HG03432 (cell line): ENCODE results near the gene OSBPL9.
"Not testable (repeated sequence)": the region's sequence is repeated elsewhere in the genome, so short reads cannot be mapped to it uniquely, and the experiment has no call there.

Experiments used
- ATAC-seq: cut with Tn5 transposase; IDR thresholded peaks from one replicate; pipeline ENCODE4 v1.9.1; 2021; ENCODE audit warnings: mild to moderate bottlenecking, moderate library complexity; ENCODE audit not compliant: unreplicated experiment

Gene OSBPL9

DNA sequence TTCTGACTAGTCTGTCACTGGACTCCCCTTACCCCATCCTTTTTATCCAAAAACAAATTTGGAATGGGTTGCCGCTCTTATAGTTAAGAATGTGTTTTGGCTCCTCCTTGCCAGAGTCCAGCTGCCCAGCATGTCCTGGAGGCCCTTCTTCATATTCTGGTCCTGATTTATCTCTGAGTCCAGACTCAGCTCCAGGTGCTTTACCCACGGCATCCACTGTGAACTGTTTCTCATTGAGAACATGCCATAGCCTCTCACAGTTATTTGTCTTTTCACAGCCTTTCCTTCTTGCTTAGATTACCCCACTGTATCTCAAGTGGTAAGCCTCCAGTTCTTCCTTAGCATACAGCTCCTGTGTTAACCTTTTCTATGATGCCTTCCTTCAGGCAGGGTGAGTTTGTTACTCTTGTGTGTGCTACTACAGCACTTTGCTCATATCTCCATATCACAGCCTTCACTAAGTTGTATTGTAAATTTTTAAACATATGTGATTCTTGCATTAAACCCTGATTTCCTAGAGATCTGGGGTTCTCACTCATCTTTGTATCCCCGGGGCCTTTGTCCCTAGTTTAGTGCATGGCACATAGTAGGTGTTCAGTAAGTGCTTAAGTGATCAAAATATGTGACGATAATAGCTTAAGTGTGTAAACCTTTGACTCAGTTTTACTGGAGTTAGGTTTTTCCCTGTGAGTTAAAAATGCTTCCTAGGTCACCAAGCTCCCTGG lies 116.0 kb downstream of the OSBPL9 start:
- ATAC-seq = no peak

GRCh38 chr1:51733426-51733774 lies 116.5 kb downstream of the OSBPL9 start:
- ATAC-seq = not testable (repeated sequence)

DNA sequence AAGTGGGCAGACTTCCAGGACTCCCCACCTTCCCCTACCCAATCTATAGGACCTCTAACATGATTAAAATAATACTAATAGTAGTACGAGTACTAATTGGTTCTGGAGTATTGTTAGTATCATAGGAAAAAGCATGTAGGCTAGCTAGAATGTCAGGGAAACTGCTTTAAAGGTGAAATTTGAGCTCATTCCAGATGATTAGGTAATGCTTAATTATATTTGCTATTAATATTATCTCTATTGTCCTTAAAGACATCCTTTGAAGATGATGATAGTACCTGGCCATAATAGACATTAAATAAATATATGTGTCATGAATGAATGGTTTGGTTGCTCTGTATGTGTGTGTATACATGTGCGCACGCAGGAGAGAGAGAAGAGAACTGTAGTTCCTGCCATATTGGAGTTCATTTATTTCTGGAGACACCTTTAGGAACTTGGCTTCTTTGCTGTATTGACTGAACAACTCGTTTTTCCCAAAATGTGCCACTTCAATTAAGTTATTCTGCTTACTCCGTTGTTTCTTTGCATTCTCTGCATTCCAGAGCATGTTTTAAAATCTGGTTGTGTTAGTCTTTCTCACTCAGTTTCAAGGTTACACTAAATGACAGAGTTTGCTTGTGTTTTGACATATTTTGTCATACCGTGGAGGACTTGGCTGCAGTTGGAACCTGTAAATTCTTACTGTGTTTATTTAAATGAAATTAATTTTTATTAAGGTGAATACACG lies 117.1 kb downstream of the OSBPL9 start:
- ATAC-seq = no peak

- ATAC-seq = no peak
Measured at GRCh38 chr1:51734896-51735745, 118.2 kb downstream of the OSBPL9 start.

DNA sequence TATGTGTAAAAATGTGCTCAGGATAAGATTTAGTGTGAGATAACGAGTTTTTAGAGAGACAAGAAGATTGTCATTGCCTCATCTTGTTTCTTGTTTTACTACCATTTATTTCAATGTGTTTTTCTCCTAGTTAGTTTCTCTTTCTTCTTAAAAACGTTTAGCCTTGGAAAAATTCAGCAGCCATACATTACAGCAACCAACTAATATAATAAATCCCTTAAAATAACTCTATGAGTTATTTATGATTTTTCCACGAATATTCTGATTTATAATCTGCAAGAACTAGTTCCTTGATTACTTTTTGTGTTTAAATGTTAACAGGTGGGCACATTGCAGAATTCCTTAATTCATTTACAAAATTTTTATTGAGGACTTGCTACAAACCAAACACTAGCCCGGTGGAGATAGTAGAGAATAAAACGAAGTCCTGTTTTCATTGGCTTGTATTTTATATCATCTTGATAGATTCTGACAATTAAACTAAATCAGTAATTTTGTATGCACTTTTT lies 118.9 kb downstream of the OSBPL9 start:
- ATAC-seq = no peak

GRCh38 chr1:51736702-51737101 lies 119.8 kb downstream of the OSBPL9 start:
- ATAC-seq = no peak

DNA sequence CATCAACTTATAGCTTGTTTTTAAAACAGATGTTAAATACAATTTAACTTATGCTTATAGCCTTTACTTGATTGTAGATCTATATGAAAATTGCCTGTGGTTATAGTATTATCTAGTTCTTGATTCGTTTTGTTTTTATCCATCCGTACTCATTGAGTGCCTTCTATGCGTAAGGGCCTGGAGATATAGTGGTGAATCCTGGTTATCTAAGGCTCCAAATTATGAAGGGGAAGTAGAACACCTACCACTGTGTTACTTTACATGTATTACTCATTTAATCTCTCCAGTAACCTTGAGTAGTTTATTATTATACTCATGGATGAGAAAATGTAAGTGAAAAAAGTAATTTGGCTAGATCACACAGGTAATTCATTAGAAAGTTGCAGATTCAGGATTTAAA lies 121.8 kb downstream of the OSBPL9 start:
- ATAC-seq = no peak

DNA sequence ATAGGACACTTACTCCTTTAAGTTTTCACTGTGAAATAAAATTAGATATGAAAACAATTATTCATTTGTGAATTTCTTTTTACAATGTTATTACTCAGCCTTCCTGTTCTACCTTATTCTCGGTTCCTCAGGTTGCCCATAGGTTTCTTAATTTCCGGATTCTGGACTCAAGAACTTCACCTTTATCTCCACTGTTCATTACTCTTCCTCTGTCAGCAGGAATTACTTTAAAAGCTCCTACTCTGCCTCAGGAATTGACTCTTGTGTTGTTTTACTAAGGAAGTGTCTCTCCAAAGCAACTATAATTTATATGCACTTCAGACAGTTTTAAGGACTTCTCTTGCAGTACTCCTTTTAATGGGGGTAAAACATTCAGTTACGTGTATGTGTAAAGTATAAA lies 123.8 kb downstream of the OSBPL9 start:
- ATAC-seq = no peak

DNA sequence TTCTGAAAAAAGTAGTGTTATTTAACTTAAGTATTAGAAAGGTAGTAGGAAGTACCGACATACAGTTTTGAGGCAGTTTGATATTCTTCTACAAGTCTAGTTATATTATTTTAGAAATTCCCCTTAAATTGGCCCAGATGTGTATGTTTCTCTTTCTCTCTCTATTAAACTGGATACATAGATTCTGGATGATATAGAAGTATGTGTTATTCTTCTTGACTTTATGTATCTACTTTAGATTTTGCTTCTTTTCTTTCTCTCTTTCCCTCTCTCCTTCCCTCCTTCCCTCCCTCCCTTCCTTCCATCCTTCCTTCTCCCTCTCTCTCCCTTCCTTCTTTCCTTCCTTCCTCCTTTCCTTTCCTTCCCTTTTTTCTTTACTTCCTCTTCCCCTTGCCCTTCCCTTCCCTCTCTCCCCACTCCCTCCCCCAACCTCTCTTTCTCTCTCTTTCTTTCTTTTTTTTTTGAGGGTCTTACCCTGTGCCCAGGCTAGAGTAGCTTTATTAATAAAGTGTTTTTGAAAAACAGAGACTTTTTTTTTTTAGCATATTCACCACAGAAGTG lies 124.3 kb downstream of the OSBPL9 start:
- no peak for ATAC-seq

DNA sequence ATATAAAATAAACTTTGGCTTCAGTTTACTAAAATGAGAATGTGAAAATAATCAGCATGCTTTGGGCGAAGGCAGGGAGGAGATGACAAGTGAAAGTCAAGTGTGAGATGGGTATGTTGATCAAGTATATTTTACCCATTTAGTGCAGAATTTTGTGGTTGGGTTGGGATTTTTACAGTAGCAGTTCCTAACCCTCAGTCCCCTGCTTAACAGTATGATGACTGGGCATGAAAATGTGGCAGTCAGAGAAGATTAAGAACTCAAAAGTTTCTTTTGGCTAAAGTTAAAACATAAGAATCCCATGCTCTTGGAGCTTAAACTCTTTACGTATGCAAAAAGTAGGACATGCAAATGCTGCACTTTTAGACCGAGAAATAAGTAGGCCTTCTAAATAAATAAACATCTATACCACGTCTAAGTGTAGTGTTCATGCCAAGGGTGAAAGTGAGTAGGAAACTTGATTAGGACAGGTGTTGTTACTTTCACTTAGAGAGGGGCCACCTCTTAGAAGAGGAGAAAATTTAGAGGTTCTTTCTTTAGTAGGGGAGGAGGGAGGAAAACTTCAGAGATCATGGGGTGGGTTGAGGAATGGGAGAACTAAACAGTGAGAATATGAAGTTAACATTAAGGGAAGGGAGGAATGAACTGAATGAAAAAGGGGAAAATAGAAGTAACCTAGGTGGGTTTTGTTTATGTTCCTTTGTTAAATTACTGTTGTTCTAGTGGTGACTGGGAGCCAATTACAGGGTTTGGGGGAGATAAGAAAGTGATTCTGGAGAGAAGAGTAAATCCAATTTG lies 127.8 kb downstream of the OSBPL9 start:
- peak; percentile 45 for ATAC-seq

DNA sequence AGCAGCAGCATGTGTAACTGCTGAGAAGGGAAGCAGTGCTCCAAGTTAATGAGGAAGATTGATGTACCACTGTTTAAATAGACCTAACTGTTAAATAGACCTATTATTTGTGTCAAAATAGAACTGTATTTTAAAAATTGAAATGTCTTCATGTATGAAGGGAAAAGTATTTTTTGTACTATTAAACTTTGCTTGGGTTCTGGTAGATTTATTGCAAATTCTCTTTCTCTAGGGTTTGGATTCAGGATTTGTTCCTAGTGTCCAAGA lies 128.3 kb downstream of the OSBPL9 start:
- no peak for ATAC-seq

DNA sequence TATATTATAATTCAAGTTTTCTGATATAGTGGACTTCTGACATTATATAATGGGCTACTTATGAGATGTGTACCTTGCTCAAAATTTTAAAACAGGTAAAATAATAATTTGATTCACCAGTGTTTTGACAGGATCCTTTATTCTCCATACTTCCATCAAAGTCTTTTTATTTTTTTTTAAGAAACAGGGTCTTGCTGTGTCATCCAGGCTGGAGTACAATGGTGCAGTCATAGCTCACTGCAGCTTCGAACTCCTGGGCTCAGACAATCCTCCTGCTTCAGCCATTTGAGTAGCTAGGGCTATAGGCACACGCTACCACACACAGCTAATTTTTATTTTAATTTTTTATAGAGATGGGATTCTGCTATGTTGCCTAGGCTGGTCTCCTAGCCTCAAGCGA lies 132.3 kb downstream of the OSBPL9 start:
- ATAC-seq = no peak

- ATAC-seq = no peak
Measured at GRCh38 chr1:51750218-51750617, 133.3 kb downstream of the OSBPL9 start.

- ATAC-seq = no peak
Measured at GRCh38 chr1:51750729-51751128, 133.8 kb downstream of the OSBPL9 start.

- ATAC-seq = no peak
Measured at GRCh38 chr1:51752073-51752948, 135.4 kb downstream of the OSBPL9 start.

GRCh38 chr1:51753969-51754368 lies 137.1 kb downstream of the OSBPL9 start:
- ATAC-seq = no peak

DNA sequence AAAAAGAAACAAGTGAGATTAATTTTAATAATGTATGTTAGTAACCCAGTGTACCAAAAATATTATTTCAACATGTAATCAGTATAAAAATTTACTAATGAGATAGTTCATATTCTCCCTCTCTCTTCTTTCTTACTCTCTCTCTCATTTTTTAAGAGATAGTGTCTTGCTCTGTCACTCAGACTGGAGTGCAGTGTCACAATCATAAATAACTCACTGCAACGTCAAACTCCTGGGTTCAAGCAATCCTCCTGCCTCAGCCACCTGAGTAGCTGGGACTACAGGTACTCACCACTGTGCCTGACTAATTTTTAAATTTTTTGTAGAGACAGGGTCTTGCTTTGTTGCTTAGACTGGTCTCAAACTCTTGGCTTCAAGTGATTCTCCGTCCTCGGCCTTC lies 137.8 kb downstream of the OSBPL9 start:
- no peak for ATAC-seq

DNA sequence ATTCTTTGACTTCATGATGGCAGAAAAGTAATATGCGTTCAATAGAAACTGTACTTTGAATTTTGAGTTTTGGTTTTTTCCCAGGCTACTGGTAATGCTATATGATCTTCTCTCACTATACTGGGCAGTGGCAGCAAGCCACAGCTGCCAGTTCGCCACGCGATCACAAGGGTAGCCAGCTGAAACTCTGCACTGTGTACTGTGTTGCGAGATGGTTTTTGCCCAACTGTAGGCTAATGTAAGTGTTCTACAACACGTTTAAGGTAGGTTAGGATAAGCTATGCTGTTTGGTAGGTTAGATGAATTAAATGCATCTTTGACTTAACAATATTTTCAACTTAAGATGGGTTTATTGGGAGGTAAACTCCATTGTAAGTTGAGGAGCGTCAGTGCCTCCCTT lies 138.5 kb downstream of the OSBPL9 start:
- ATAC-seq = no peak

DNA sequence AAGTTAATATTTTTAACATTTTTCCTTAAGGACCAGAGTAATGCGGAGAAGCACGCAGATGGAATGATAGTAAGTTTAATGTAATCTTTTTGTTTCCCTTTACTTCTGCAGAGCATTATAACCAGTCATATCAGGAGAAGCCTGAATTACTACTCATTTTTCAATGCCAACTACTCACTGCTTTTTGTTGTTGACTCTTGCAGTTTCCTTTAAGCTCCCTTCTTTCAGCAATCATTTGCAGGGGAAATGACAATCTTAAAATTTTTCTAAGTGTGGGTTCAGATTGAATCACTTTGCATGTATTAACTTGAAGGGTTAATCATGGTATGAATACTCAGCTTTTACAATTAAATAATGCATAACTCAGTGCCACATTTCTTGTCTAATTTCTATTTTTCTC lies 139.4 kb downstream of the OSBPL9 start:
- ATAC-seq = no peak

GRCh38 chr1:51758310-51758709 lies 141.4 kb downstream of the OSBPL9 start:
- no peak for ATAC-seq
